ENCODE data around the gene TNXB. TPM values are rescaled to one million over a fixed set of nuclear protein-coding genes. Genes with fewer than 3 reads are reported as not detected.
A peak's percentile ranks its signal among the peaks of the same experiment; 100 is the strongest.
"Not testable (repeated sequence)": the region's sequence is repeated elsewhere in the genome, so short reads cannot be mapped to it uniquely, and the experiment has no call there.

Gene TNXB
- total RNA-seq, 2 donors from 2014 or later: 3.8 to 6.7 TPM

- H3K9me3 Mint-ChIP-seq: no peaks in the 10 kb centered on the region
- no peak for ATAC-seq
These were observed 44.4 kb downstream of the TNXB start for GRCh38 chr6:32064706-32065105.

GRCh38 chr6:32060966-32061655 is 48.0 kb downstream of the TNXB start:
- Mint-ChIP-seq H3K27me3 (peaks cover 2 to 7% of the 10 kb centered on the region in 2 donors), H3K4me3 (no peak overlapping the region), H3K9me3 (no peaks in the 10 kb centered on the region), H3K36me3 (no peaks in the 10 kb centered on the region), H3K4me1 (ENCODE audit: low read depth in 2 of 2) (peaks cover 0 to 2% of the 10 kb centered on the region in 2 donors), H3K27ac (no peak overlapping the region)
- ATAC-seq (no peak), DNase-seq (ENCODE audit: low spot score) (no peak)

More at GRCh38 chr6:32064706-32065105, 44.4 kb downstream of the TNXB start:
- H3K36me3 Mint-ChIP-seq: no peaks in the 10 kb centered on the region
- no peaks in the 10 kb centered on the region for H3K27me3 Mint-ChIP-seq
- no peak for DNase-seq (ENCODE audit: low spot score)
- H3K4me3 Mint-ChIP-seq: no peak overlapping the region
- no peak overlapping the region for H3K27ac Mint-ChIP-seq
- no peaks in the 10 kb centered on the region for H3K4me1 Mint-ChIP-seq (ENCODE audit: low read depth in 2 of 2)

DNA sequence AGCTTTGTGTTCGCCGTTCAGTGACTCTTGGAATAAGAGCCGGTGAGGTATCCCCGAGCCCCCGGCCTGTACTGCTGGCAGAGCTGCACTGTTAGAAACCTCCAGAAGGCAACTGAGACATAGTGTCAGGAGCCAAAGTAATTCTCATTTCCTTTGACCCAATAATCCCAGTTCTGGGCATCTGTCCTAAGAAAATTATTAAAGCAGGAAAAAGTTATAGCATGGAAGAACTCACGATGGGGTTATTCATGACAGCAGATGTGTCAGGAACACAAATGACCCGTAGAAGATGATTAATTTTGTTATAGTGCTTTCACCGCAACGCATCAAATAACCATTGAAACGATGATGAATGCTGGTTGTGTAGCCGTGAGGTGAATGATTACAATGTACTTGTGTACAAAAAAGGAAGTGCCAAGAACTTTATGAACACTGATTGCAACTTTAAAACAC is 50.6 kb downstream of the TNXB start:
- H3K4me3 Mint-ChIP-seq: no peak overlapping the region
- ATAC-seq: no peak
- H3K9me3 Mint-ChIP-seq: no peaks in the 10 kb centered on the region
- H3K27ac Mint-ChIP-seq: no peak overlapping the region
- peaks cover 0 to 2% of the 10 kb centered on the region in 2 donors for H3K4me1 Mint-ChIP-seq (ENCODE audit: low read depth in 2 of 2)
- no peaks in the 10 kb centered on the region for H3K36me3 Mint-ChIP-seq
- no peak for DNase-seq (ENCODE audit: low spot score)
- peaks cover 2 to 7% of the 10 kb centered on the region in 2 donors for H3K27me3 Mint-ChIP-seq

DNA sequence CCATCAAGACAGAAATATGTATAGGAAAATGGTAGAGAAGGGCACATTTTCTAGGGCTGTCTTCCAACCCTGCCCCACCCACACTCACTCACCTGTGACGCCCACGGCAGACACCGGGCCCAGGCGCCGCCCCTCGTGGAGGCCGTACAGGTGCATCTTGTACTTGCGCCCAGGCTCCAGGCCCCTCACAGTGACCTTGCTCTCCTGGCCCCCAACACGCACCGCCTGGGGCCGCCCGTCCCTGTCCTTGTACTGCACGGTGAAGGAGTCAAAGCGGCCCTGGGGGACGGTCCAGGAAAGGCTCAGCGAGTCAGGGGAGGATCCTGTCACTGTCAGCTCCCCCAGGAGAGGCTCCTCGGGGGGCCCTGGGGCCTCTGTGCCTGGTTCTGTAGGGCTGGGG is 51.2 kb downstream of the TNXB start:
- no peaks in the 10 kb centered on the region for H3K36me3 Mint-ChIP-seq
- no peaks in the 10 kb centered on the region for H3K9me3 Mint-ChIP-seq
- DNase-seq (ENCODE audit: low spot score): no peak
- no peak overlapping the region for H3K4me3 Mint-ChIP-seq
- no peak for ATAC-seq
- peaks cover 0 to 2% of the 10 kb centered on the region in 2 donors for H3K4me1 Mint-ChIP-seq (ENCODE audit: low read depth in 2 of 2)
- H3K27ac Mint-ChIP-seq: no peak overlapping the region
- peaks cover 2 to 7% of the 10 kb centered on the region in 2 donors for H3K27me3 Mint-ChIP-seq

DNA sequence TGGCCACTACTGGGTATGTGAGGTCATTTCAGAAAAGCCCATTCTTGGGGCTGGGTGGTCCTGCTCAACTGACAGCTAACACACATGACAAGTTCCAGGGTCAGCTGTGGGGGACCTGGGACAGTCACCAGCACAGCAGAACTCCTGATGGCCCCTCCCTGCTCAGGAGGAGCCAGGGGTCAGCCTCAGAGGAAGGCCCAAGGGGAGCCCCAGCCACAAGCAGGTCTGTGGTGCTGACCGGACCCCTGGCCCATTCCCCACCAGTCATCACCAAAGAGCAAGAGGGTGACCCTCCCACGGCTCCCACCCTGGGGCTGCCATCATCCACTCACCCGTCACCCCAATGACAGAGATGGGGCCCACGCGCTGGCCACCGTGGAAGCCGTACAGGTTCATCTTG is 52.9 kb downstream of the TNXB start:
- H3K36me3 Mint-ChIP-seq: no peaks in the 10 kb centered on the region

DNA sequence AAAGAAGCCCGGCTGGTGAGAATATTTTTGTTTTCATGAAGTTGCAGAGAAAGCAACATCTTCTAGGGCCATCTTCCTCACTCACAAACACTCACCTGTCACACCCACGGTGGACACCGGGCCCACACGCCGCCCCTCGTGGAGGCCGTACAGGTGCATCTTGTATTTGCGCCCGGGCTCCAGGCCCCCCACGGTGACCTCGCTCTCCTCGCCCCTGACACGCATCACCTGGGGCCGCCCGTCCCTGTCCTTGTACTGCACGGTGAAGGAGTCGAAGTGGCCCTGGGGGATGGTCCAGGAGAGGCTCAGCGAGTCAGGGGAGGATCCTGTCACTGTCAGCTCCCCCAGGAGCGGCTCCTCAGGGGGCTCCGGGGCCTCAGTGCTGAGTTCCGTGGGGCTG is 53.4 kb downstream of the TNXB start:
- not testable (repeated sequence) for H3K4me1 Mint-ChIP-seq (ENCODE audit: low read depth in 2 of 2); H3K27ac Mint-ChIP-seq

More for the DNA sequence above, 52.9 kb downstream of the TNXB start:
- ATAC-seq (no peak), DNase-seq (ENCODE audit: low spot score) (no peak)
- no peak overlapping the region for H3K4me3 Mint-ChIP-seq
- no peaks in the 10 kb centered on the region for H3K9me3 Mint-ChIP-seq
- peaks cover 0 to 2% of the 10 kb centered on the region in 2 donors for H3K4me1 Mint-ChIP-seq (ENCODE audit: low read depth in 2 of 2)
- peaks cover 4 to 7% of the 10 kb centered on the region in 2 donors for H3K27me3 Mint-ChIP-seq
- no peak overlapping the region for H3K27ac Mint-ChIP-seq

DNA sequence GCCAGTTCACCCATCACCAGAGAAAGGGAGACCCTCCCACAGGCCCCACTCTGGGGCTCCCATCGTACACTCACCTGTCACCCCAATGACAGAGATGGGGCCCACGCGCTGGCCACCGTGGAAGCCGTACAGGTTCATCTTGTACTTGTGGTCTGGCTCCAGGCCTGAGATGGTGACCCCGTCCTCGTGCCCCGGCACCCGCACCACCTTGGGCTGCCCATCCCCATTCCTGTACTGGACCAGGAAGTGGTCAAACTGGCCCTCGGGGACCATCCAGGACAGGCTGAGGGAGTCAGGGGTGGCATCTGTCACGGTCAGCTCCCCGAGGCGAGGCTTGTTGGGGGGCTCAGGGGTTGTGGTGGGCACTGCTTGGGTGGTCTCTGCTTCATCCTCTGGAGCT is 55.8 kb downstream of the TNXB start:
- H3K4me3 Mint-ChIP-seq; DNase-seq (ENCODE audit: low spot score); H3K27ac Mint-ChIP-seq; H3K27me3 Mint-ChIP-seq; H3K4me1 Mint-ChIP-seq (ENCODE audit: low read depth in 2 of 2); H3K9me3 Mint-ChIP-seq; ATAC-seq; H3K36me3 Mint-ChIP-seq: not testable (repeated sequence)

More for the DNA sequence above, 53.4 kb downstream of the TNXB start:
- not testable (repeated sequence) for H3K4me3 Mint-ChIP-seq; H3K27me3 Mint-ChIP-seq; DNase-seq (ENCODE audit: low spot score); H3K9me3 Mint-ChIP-seq; H3K36me3 Mint-ChIP-seq; ATAC-seq

DNA sequence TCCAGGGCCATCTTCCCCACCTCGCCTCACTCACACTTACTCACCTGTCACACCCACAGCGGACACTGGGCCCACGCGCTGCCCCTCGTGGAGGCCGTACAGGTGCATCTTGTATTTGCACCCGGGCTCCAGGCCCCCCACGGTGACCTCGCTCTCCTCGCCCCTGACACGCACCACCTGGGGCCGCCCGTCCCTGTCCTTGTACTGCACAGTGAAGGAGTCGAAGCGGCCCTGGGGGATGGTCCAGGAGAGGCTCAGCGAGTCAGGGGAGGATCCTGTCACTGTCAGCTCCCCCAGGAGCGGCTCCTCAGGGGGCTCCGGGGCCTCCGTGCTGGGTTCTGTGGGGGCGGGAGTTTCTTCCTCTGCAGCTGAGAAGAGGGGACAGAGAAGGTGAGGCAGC is 56.5 kb downstream of the TNXB start:
- not testable (repeated sequence) for H3K4me3 Mint-ChIP-seq; H3K9me3 Mint-ChIP-seq; H3K27me3 Mint-ChIP-seq; DNase-seq (ENCODE audit: low spot score); H3K36me3 Mint-ChIP-seq; H3K27ac Mint-ChIP-seq; H3K4me1 Mint-ChIP-seq (ENCODE audit: low read depth in 2 of 2); ATAC-seq

DNA sequence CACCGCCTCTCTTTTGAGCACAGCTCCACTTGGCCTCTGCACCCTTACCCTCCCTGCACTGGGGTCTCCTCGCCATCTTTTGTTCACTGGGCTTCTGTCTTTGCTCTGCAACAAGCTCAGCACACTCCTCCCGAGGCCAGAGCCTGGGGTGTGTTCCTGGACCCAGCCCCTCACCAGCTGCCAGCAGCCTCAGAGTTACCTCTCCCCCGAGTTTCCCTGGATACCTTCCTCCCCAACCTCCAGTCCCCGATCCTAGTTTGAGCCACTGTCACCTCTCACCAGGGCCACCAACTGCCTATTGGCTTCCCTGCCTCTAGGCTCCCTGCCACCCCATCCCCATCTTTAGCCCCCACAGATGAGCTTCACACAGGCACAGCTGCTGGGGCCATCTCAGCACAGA is 58.6 kb downstream of the TNXB start:
- Mint-ChIP-seq H3K27ac (no peak overlapping the region), H3K9me3 (no peaks in the 10 kb centered on the region), H3K4me1 (ENCODE audit: low read depth in 2 of 2) (peaks cover 7 to 8% of the 10 kb centered on the region in 2 donors), H3K36me3 (no peaks in the 10 kb centered on the region), H3K27me3 (peaks cover 0 to 4% of the 10 kb centered on the region in 2 donors), H3K4me3 (no peak overlapping the region)
- ATAC-seq (no peak), DNase-seq (ENCODE audit: low spot score) (no peak)

DNA sequence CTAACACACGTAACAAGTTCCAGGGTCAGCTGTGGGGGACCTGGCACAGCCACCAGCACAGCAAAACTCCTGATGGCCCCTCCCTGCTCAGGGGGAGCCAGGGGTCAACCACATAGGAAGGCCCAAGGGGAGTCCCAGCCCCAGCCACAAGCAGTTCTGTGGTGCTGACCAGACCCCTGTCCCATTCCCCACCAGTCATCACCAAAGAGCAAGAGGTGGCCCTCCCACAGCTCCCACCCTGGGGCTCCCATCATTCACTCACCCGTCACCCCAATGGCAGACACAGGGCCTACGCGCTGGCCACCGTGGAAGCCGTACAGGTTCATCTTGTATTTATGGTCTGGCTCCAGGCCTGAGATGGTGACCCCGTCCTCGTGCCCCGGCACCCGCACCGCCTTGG is 59.4 kb downstream of the TNXB start:
- not testable (repeated sequence) for DNase-seq (ENCODE audit: low spot score); H3K36me3 Mint-ChIP-seq; H3K27ac Mint-ChIP-seq; H3K9me3 Mint-ChIP-seq; H3K4me3 Mint-ChIP-seq; H3K27me3 Mint-ChIP-seq; H3K4me1 Mint-ChIP-seq (ENCODE audit: low read depth in 2 of 2); ATAC-seq

DNA sequence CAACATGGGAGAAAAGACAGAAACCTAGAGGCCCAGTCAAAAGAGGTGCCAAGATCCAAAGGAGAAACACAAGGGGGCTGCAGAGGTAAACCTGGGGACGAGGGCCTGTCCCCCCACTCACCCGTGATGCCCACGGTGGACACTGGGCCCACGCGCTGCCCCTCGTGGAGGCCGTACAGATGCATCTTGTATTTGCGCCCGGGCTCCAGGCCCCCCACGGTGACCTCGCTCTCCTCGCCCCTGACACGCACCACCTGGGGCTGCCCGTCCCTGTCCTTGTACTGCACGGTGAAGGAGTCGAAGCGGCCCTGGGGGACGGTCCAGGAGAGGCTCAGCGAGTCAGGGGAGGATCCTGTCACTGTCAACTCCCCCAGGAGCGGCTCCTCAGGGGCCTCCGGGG is 60.0 kb downstream of the TNXB start:
- H3K36me3 Mint-ChIP-seq; H3K4me3 Mint-ChIP-seq; H3K27ac Mint-ChIP-seq; H3K27me3 Mint-ChIP-seq; ATAC-seq; H3K9me3 Mint-ChIP-seq; H3K4me1 Mint-ChIP-seq (ENCODE audit: low read depth in 2 of 2); DNase-seq (ENCODE audit: low spot score): not testable (repeated sequence)

DNA sequence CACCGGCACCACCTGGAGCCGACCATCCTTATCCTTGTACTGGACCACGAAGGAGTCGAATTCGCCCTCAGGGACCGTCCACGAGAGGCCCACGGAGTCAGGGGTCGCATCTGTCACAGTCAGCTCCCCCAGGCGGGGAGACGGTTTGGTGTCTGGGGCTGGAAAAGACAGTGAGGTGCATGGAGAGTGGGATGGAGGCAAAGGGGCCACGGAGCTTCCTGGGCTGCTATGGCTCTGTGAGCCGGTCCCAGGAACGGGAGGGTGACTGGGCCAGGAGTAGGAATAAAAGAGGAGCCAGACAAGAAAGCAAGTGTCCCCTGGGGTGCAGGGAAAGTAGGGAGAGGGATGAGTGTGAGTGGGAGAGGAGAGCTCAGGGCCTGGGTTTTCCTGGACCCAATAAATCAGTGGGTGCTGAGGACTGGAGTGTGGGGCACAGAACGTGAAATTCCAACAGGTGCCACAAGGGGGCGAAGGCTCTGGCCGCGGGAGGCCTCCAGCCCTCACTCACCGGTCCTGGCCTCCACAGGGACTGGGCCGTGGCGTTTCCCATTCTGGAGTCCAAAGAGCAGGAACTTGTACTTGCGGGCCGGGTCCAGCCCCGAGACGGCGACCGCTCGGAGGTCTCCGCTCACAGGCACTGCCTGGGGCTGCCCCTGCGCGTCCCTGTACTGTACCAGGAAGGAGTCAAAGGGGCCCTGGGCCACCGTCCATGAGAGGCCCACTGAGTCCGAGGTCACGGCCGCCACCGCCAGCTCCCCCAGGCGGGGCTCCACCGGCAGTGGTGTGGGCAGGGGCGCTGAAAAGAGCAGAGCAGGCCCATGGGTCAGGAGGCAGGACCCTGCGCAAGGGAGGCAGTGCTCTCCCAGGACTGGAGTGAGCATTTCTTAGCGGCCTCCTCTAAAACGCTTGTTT is 61.0 kb downstream of the TNXB start:
- H3K4me3 Mint-ChIP-seq: peak overlapping the region; percentile 23
- no peaks in the 10 kb centered on the region for H3K36me3 Mint-ChIP-seq
- H3K27ac Mint-ChIP-seq: no peak overlapping the region
- peak; percentile 72 for DNase-seq (ENCODE audit: low spot score)
- H3K9me3 Mint-ChIP-seq: no peaks in the 10 kb centered on the region
- peaks cover 7 to 8% of the 10 kb centered on the region in 2 donors for H3K4me1 Mint-ChIP-seq (ENCODE audit: low read depth in 2 of 2)
- peak; percentile 66 to 78 for ATAC-seq
- peaks cover 0 to 4% of the 10 kb centered on the region in 2 donors for H3K27me3 Mint-ChIP-seq

DNA sequence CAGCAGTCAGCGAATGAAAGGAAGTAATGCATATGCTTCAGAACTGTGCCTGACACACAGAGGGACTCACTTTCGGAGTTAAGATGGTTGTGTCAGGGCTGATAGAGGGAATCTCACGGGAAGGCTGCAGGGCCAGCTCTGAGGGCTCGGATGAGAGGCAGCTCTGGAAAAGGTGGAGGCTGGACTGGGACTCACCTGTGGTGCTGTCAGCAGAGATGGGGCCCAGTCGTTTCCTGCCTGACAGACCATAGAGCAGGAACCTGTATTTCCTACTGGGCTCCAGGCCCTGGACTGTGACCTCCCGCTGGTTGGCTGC is 61.6 kb downstream of the TNXB start:
- DNase-seq (ENCODE audit: low spot score): no peak
- Mint-ChIP-seq H3K4me3 (no peak overlapping the region), H3K36me3 (no peaks in the 10 kb centered on the region), H3K9me3 (no peaks in the 10 kb centered on the region), H3K27ac (no peak overlapping the region), H3K4me1 (ENCODE audit: low read depth in 2 of 2) (peaks cover 7 to 8% of the 10 kb centered on the region in 2 donors), H3K27me3 (peaks cover 0 to 4% of the 10 kb centered on the region in 2 donors)
- no peak for ATAC-seq

DNA sequence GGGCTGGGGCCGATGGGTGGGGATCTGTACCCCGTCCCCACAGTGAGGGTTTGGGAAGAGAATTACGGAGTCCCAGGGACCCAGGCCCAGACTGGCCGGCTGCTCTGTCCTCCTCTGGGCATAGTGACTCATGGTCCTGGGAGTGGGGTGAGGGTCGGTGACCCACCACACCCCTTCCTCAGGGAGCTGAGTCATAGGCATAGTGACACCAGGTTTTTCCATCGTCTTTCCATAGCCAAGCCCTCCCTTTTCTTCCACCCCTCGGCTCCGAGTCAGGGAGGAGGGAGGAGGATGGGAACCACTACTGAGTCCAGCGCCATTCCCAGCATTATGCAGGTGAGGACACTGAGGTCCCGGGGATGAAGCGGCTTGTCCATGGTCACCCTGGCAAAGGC is 62.1 kb downstream of the TNXB start:
- Mint-ChIP-seq H3K4me3 (no peak overlapping the region), H3K27ac (no peak overlapping the region), H3K27me3 (peaks cover 0 to 4% of the 10 kb centered on the region in 2 donors), H3K36me3 (no peaks in the 10 kb centered on the region), H3K4me1 (ENCODE audit: low read depth in 2 of 2) (peaks cover 7 to 8% of the 10 kb centered on the region in 2 donors), H3K9me3 (no peaks in the 10 kb centered on the region)
- ATAC-seq: no peak
- DNase-seq (ENCODE audit: low spot score): no peak
